D341Med (cell line): ENCODE results near the gene SPANXD.
"Not testable (repeated sequence)": the region's sequence is repeated elsewhere in the genome, so short reads cannot be mapped to it uniquely, and the experiment has no call there.

ENCODE experiments used
- DNase-seq: peaks from one replicate; pipeline ENCODE4 v3.0.0; 2012; ENCODE audit warnings: low spot score

The SPANXD gene, protein sequence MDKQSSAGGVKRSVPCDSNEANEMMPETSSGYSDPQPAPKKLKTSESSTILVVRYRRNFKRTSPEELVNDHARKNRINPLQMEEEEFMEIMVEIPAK

DNA sequence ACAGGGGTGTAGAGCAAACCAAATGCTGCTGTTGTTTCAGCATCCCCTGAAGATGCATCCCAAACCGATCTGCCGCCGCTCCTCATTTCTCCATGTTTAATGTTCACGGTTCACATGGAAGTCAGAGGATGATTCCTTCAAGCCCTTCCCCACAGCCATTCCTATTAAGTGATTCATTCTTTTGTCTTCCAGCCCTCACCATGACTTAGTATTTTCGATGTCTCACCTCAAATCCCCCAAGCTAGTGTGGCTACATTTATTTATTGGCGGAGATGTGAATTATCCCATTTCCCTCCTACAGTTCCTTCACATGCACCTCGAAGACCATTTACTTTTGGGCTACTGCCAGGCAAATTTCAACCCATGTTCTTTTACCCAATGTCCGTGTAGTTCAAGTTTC is at the start of gene SPANXD:
TSS of gene SPANXD (minus strand) at position 101 of the 400 bp plus-strand sequence. CDS start 334 bp downstream, outside the sequence.
- DNase-seq: not testable (repeated sequence)

DNA sequence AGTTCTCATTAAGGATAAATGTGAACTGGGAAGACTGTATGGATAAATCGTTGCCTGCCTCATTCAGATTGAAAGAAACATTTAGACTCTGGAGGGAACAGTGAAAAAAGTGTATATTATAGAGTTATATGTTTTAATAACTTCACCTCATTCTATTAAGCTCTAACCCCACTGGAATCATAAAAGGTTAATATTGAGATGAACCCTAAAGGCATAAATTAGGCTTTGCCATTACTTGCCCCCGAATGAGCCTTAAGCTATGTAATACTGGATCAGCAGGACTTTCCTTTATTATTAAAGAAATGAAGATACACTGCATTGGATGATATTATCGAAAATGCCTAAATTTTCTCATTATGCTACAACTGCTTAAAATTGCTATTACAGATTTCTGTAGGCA is 44.1 kb upstream of the SPANXD start:
- DNase-seq: no peak

DNA sequence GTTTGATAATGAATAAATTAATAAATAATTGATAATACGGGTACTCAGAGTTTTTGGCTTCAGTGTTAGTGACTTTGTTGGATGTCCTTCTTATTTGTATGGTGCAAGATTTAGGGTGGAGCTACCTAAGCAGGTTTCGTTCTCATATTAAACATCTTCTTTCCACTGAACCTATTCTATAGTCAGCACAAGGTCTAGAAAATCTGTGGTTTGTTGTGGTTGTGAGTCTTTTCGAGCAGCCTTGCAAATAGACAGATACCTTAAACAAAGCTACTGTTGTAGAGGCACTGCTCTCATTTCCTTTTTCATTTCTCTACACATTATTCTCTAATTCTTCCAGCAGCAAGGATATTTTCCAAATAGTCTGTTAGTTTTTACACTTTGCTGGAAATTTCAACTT is 38.1 kb upstream of the SPANXD start:
- DNase-seq: no peak

DNA sequence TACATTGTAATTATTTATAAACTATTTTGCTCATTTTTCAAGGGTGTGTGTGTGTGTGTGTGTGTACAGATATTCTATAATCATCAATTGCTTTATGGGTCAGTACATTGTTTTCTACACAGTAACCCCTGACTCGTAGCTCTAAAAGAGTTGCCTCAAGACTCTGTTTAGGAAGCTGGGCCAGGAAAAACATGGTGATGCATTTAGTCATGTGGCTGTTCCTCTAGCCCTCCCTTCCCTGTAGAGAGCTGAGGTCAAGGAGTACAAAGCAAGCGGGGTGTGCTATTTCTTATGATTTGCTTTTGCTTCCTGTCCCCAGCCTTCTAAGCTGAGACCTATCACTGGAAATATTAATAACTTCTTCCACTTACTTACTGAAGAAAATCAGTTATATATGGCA is 34.8 kb upstream of the SPANXD start:
- no peak for DNase-seq

DNA sequence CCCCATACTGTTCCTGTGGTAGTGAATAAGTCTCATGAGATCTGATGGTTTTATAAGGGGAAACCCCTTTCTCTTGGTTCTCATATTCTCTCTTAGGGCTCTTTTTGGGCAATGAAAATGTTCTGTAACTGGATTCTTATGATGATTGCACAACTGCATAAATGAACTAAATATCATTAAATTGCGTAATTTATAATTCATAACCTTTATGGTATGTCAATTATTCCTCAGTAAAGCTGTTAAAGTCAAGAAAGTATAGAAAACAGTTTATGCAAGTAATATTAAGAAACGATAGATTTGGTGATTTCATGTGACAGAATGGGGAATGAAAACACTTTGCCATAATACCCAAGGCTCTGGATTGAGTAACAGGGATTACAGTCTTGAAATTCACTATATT is 33.5 kb upstream of the SPANXD start:
- DNase-seq: no peak

DNA sequence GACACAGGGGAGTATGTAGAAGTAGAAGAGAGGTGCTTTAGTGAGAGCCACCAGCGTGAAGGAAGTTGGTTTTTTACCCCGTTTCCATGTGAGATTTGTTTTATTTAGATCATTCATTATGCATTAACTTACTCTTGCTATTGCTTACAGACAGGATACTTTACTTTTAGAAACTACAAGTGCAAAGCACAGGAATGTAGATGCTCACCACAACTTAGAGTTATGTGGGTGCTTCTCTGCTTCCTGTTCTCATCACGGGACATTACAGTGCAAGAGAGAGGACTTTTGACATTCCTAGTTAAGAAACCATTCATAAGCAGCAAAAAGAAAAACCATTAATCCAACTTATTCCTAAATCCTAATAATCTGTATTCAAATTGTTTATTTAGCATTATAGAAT is 25.6 kb upstream of the SPANXD start:
- no peak for DNase-seq

DNA sequence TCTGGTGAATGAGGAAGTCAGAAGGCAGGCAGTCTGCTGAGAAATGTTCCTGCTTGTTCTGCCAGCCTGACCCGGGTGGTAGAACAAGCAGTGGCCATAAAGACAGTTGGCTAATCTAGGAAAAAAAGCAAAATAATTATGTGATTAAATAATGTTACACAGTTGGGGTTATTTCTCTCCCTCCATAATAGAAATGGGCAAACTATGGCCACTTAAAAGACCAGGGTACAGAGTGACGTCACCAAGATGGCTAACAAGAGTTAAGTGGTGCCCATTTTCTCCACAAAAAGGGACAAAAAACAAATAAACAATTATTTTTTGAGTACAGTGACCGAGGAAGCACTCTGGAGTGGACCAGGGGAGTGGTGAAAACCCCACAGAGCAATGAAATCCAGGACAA is 16.1 kb upstream of the SPANXD start:
- no peak for DNase-seq

DNA sequence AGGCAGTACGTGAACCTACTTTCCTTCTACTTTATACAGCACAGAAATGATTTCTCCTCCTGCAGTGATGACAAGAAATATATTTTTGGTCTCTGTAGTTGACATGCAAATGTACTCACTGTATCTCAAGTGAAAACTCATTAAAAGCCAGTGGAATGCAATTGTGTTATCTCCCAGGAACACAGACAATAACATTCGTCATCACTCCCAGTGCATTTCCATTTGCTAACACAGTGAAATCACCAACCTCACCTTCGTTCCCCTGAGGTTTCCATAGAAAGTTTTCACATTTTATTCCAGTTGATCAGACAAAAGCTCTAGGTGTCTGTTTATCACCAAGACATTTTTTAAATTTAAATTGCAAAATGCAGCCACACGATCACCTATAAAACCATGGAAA is 2.5 kb upstream of the SPANXD start:
- no peak for DNase-seq

DNA sequence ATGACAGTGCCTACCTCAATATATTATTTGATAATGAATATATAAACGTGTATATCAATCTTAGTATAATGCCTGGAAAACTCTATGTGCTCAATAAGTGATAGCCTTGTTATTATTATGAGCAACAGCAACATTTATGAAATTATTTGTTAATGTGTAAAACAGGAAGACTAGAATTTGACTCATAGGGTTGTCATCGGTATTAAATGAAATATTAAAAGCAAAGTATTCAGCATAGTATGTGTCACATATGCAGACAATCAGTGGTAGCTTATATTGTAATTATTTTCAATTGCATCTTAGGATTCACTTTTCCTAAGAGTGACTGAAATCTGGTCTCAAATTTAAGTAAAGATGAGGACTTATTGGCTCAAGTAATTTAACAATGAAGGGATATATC is 24.6 kb downstream of the SPANXD start:
- no peak for DNase-seq

DNA sequence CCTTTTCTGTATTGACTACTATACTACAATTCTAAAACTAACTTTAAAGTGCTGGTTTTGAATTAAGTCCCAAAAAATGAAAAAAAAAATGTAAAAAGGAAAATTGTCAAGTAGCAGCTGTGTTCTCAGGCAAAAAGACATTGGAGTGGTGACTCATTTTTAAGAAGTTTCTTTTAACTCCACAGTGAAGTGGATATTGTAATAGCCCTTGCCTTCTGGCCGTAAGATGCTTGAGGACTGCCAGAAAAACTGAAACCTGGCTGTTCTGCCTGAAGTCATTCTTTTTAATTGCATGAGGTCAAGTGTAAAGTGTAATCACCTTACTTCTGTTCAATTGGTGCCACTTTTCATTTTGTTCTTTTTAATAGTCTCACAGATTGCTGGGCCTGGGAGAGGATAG is 28.9 kb downstream of the SPANXD start:
- no peak for DNase-seq

DNA sequence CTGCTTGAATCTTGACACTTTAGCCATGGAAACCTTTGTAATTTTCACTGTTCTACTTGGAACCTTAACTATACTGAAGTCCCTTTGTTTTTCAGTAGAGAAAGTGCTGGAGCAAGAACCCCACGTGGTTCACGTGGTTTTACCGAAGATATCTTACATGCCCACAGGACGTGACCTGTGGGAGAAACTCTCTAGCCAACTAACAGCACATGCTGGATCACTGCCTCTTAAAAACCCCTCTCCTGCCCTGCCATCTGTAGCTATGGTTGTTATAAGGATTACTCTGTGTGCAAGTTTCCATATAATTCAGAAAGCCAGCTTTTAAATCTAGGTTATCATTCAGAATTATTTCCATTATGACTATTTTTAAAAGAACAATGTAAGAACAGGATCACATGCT is 30.2 kb downstream of the SPANXD start:
- DNase-seq: no peak

DNA sequence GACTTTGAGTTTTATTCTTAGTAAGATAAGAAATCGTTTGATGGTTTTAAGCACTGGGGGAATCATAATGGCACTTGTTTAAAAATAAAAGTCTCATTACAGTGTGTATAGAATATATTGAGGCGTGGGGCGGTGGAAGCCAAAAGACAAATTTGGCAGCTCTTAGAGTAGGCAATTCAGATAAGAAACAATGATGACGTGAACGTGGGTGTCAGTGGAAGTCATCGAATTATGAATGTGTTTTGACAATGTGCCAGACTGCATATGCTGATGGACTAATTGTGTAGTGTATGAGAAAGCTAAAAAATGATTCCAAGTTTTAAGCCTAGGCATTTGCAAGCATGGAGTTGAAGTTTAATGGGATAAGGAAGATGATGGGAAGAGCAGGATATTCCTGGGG is 35.8 kb downstream of the SPANXD start:
- no peak for DNase-seq

DNA sequence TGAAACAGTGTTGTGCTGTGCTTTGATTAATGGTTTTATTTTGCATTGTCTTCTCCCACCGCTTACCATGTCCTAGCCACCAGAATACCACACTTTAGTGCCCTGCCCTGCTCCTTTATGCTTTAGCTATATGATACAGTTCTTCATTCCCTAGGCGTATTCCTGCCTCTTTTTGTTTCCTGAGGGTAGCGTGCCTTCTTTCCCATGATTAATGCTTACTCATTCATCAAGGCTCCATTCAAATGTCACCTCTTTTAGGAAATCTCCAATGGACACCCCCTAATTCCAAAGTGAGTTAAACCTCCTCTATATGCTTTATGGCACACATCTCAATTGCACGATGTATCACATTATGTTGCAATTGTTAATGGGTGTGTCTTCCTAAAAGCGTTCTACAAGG is 46.3 kb downstream of the SPANXD start:
- DNase-seq: no peak
